ENCODE measurements around the gene TMEM117.

GRCh38 chr12:44436756-44437155 is 600.9 kb downstream of the TMEM117 start:
- no peak for TF ChIP-seq CTCF (IDR thresholded peaks at IDR 0.05)
- TF ChIP-seq POLR2A (IDR thresholded peaks at IDR 0.05): no peak

Data from tibial nerve (tissue), 3 donors.